ENCODE data around the gene PATJ. TPM values are rescaled to one million over a fixed set of nuclear protein-coding genes. Genes with fewer than 3 reads are reported as not detected.

PATJ gene
- total and polyA plus RNA-seq, 10 donors, result 2.3 to 32.2 (median 17.7) TPM

GRCh38 chr1:62111084-62111483, 368.8 kb downstream of the PATJ start:
- H3K27ac ChIP-seq, result peak overlapping the region in 2 of 8 donors; percentile 33 to 40
- WGBS, 5 donors, result 93 to 100% (median 97%) methylated on average over 1 of the region's 1 CpG
- TF ChIP-seq POLR2AphosphoS5 (IDR thresholded peaks at IDR 0.05) (no peak), POLR2A (IDR thresholded peaks at IDR 0.05) (no peak), CTCF (IDR thresholded peaks at IDR 0.05 in 8 of 11, conservative IDR thresholded peaks at IDR 0.05 in 3 of 11) (no peak)
- no peaks in the 10 kb centered on the region for H3K27me3 ChIP-seq (replicated peaks in 1 of 7)
- H3K9me3 ChIP-seq, result no peaks in the 10 kb centered on the region
- DNase-seq, result no peak
- intact Hi-C loops (cut with DNase I; ENCODE audit: low total_unique reads), result no loop called here
- peaks cover 0 to 8% (median 0%) of the 10 kb centered on the region in 6 donors for H3K4me1 ChIP-seq
- H3K4me3 ChIP-seq, result no peak overlapping the region
- peaks cover 0 to 7% (median 0%) of the 10 kb centered on the region in 6 donors for H3K36me3 ChIP-seq

- H3K4me3 ChIP-seq, result no peak overlapping the region
- H3K4me1 ChIP-seq, result peaks cover 0 to 8% (median 0%) of the 10 kb centered on the region in 6 donors
- no peak for TF ChIP-seq POLR2A (IDR thresholded peaks at IDR 0.05)
- no peak for TF ChIP-seq POLR2AphosphoS5 (IDR thresholded peaks at IDR 0.05)
- TF ChIP-seq CTCF (IDR thresholded peaks at IDR 0.05 in 8 of 11, conservative IDR thresholded peaks at IDR 0.05 in 3 of 11), result no peak
- H3K9me3 ChIP-seq, result no peaks in the 10 kb centered on the region
- no peaks in the 10 kb centered on the region for H3K27me3 ChIP-seq (replicated peaks in 1 of 7)
- H3K27ac ChIP-seq, result no peak overlapping the region
- intact Hi-C loops (cut with DNase I; ENCODE audit: low total_unique reads), result no loop called here
- peaks cover 0 to 18% (median 2%) of the 10 kb centered on the region in 6 donors for H3K36me3 ChIP-seq
- DNase-seq, result no peak
Measured at GRCh38 chr1:62113507-62113906, 371.2 kb downstream of the PATJ start.

- no peak overlapping the region for H3K27ac ChIP-seq
- H3K9me3 ChIP-seq, result no peaks in the 10 kb centered on the region
- peaks cover 0 to 18% (median 2%) of the 10 kb centered on the region in 6 donors for H3K36me3 ChIP-seq
- no peak overlapping the region for H3K4me3 ChIP-seq
- no peaks in the 10 kb centered on the region for H3K4me1 ChIP-seq
- DNase-seq, result no peak
- TF ChIP-seq POLR2AphosphoS5 (IDR thresholded peaks at IDR 0.05) (no peak), CTCF (IDR thresholded peaks at IDR 0.05 in 8 of 11, conservative IDR thresholded peaks at IDR 0.05 in 3 of 11) (no peak), POLR2A (IDR thresholded peaks at IDR 0.05) (no peak)
- 88 to 97% (median 96%) methylated on average over 6 of the region's 6 CpGs for WGBS, 5 donors
- intact Hi-C loops (cut with DNase I; ENCODE audit: low total_unique reads), result no loop called here
- no peaks in the 10 kb centered on the region for H3K27me3 ChIP-seq (replicated peaks in 1 of 7)
Measured at GRCh38 chr1:62117018-62117750, 374.9 kb downstream of the PATJ start.

- no peaks in the 10 kb centered on the region for H3K27me3 ChIP-seq (replicated peaks in 1 of 7)
- no peaks in the 10 kb centered on the region for H3K9me3 ChIP-seq
- H3K4me1 ChIP-seq, result no peaks in the 10 kb centered on the region
- TF ChIP-seq POLR2AphosphoS5 (IDR thresholded peaks at IDR 0.05) (no peak), CTCF (IDR thresholded peaks at IDR 0.05 in 8 of 11, conservative IDR thresholded peaks at IDR 0.05 in 3 of 11) (no peak), POLR2A (IDR thresholded peaks at IDR 0.05) (no peak)
- H3K27ac ChIP-seq, result no peak overlapping the region
- no peak for DNase-seq
- H3K4me3 ChIP-seq, result no peak overlapping the region
- peaks cover 0 to 24% (median 0%) of the 10 kb centered on the region in 6 donors for H3K36me3 ChIP-seq
- intact Hi-C loops (cut with DNase I; ENCODE audit: low total_unique reads), result no loop called here
- 90 to 94% (median 92%) methylated on average over 5 of the region's 5 CpGs for WGBS, 5 donors
Measured at GRCh38 chr1:62126579-62127290, 384.5 kb downstream of the PATJ start.
